ENCODE results near the gene SLC25A19.

SLC25A19 gene

GRCh38 chr17:75249564-75249963, 39.7 kb downstream of the SLC25A19 start:
- TF ChIP-seq, protein P1, sequence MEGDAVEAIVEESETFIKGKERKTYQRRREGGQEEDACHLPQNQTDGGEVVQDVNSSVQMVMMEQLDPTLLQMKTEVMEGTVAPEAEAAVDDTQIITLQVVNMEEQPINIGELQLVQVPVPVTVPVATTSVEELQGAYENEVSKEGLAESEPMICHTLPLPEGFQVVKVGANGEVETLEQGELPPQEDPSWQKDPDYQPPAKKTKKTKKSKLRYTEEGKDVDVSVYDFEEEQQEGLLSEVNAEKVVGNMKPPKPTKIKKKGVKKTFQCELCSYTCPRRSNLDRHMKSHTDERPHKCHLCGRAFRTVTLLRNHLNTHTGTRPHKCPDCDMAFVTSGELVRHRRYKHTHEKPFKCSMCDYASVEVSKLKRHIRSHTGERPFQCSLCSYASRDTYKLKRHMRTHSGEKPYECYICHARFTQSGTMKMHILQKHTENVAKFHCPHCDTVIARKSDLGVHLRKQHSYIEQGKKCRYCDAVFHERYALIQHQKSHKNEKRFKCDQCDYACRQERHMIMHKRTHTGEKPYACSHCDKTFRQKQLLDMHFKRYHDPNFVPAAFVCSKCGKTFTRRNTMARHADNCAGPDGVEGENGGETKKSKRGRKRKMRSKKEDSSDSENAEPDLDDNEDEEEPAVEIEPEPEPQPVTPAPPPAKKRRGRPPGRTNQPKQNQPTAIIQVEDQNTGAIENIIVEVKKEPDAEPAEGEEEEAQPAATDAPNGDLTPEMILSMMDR (IDR thresholded peaks at IDR 0.05; ENCODE audit: control insufficient read depth, insufficient read depth, low read depth, low read length, missing control alignments), result no peak
- no peak overlapping the region; the same call in 1 of the 2 replicates for H3K4me3 ChIP-seq (ENCODE audit: control insufficient read depth, low read depth, low read length)
- no peak for DNase-seq (ENCODE audit: low read depth)

DNA sequence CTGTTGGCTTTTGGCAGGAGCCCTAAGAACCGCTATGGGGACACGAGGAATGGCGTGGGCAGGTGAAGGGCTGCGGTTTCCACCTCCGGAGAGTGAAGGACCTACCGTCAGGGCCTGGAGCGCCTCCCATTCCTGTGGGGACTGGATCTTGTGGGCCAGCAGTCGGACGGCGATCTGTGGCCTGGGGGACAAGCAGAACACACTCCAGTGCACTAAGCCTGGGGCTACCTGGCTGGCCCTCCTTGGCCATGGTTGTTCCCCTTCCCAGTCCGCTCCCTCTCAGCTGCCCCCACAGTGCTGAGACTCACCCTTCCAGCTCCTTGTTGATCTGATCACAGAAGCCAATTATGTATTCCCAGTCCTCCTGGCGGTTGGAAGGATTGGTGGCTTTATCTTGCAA, 42.8 kb downstream of the SLC25A19 start:
- H3K4me3 ChIP-seq (ENCODE audit: control insufficient read depth, low read depth, low read length), result no peak overlapping the region
- no peak for DNase-seq (ENCODE audit: low read depth)
- TF ChIP-seq, protein P1 (IDR thresholded peaks at IDR 0.05; ENCODE audit: control insufficient read depth, insufficient read depth, low read depth, low read length, missing control alignments), result no peak

DNA sequence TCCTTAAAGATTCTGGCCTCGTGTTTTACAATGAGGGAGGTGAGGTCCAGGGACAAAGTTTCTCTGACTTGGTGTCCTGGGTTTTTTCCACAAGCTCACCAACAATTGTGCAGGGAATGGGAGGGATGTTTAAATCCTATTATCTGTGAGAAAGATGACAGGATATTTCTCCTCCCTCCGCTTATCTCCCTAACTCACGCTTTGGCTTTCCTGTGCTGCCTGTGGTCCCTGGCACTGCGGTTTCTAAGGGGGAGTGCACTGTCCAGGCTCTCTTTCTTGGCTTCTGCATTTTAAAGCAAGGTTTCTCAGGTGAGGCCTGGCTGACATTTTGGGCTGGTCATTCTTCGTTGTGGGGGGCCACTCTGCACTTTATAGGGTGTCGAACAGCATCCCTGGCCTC, 44.2 kb downstream of the SLC25A19 start:
- DNase-seq (ENCODE audit: low read depth), result no peak
- TF ChIP-seq, protein P1 (IDR thresholded peaks at IDR 0.05; ENCODE audit: control insufficient read depth, insufficient read depth, low read depth, low read length, missing control alignments), result no peak
- no peak overlapping the region for H3K4me3 ChIP-seq (ENCODE audit: control insufficient read depth, low read depth, low read length)

DNA sequence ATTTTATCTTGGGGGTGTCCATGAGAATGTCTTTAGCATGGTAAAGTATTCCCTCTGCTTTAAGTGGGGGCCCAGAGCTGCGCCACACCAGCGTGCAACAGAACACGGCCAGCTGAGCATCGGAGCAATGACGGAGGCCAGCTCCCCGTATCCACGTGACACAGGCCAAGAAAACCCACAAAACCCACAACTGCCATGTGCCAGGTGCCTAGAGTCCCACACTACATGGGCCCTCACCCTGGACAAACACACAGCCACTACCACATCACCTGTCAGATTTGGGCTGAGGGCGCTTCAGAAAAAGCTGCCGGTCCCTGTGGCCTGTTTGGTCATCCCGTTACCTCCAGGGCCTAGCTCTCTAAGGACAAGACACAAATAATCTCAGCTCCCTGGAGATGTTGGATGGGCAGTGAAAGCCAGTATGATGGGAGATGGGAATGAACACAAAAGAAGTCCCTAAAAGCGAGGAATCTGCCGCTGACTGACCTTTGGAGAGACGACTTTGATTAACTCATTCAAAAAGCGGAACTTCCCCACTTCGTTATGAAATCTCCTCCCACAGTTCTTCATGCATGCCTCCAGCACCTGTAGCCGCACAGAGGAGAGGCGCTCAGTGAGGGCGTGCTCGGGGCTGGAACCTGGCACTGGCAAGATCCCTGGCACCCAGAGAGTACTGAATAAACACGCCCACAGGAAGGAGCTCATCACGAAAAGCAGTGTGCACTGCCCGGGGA, 44.9 kb downstream of the SLC25A19 start:
- H3K4me3 ChIP-seq (ENCODE audit: control insufficient read depth, low read depth, low read length), result no peak overlapping the region
- TF ChIP-seq, protein P1 (IDR thresholded peaks at IDR 0.05; ENCODE audit: control insufficient read depth, insufficient read depth, low read depth, low read length, missing control alignments), result no peak
- no peak for DNase-seq (ENCODE audit: low read depth)

- H3K4me3 ChIP-seq (ENCODE audit: control insufficient read depth, low read depth, low read length), result no peak overlapping the region
- TF ChIP-seq, protein P1 (IDR thresholded peaks at IDR 0.05; ENCODE audit: control insufficient read depth, insufficient read depth, low read depth, low read length, missing control alignments), result no peak
- DNase-seq (ENCODE audit: low read depth), result no peak
These were observed 46.7 kb downstream of the SLC25A19 start for GRCh38 chr17:75242461-75243042.

- no peak for DNase-seq (ENCODE audit: low read depth)
- TF ChIP-seq, protein P1 (IDR thresholded peaks at IDR 0.05; ENCODE audit: control insufficient read depth, insufficient read depth, low read depth, low read length, missing control alignments), result no peak
- H3K4me3 ChIP-seq (ENCODE audit: control insufficient read depth, low read depth, low read length), result no peak overlapping the region
These were observed 47.2 kb downstream of the SLC25A19 start for GRCh38 chr17:75241996-75242460.
